Measurements from ENCODE around the gene ATL2.

DNA sequence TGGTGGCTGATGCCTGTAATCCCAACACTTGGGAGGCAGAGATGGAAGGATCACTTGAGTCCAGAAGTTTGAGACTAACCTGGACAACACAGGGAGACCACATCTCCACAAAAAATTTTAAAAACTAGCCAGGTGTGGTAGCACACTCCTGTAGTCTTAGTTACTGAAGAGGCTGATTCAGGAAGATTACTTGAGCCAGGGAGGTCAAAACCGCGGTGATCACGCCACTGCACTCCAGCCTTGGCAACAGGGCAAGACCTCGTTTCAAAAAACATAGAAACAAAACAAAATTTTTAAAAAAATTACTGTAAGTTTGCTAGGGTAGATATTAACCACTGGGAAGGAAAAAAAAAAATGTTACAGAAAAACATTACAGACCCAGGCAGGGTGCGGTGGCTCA is 5.8 kb downstream of the ATL2 start:
- no peak for TF ChIP-seq POLR2A (IDR thresholded peaks at IDR 0.05)
- TF ChIP-seq, protein P1, sequence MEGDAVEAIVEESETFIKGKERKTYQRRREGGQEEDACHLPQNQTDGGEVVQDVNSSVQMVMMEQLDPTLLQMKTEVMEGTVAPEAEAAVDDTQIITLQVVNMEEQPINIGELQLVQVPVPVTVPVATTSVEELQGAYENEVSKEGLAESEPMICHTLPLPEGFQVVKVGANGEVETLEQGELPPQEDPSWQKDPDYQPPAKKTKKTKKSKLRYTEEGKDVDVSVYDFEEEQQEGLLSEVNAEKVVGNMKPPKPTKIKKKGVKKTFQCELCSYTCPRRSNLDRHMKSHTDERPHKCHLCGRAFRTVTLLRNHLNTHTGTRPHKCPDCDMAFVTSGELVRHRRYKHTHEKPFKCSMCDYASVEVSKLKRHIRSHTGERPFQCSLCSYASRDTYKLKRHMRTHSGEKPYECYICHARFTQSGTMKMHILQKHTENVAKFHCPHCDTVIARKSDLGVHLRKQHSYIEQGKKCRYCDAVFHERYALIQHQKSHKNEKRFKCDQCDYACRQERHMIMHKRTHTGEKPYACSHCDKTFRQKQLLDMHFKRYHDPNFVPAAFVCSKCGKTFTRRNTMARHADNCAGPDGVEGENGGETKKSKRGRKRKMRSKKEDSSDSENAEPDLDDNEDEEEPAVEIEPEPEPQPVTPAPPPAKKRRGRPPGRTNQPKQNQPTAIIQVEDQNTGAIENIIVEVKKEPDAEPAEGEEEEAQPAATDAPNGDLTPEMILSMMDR (IDR thresholded peaks at IDR 0.05): no peak
- no peak for TF ChIP-seq POLR2AphosphoS5 (IDR thresholded peaks at IDR 0.05; ENCODE audit: insufficient read depth in 1 of 2, low read depth in 1 of 2)
